OCI-LY3 (cell line): ENCODE results near the gene ZDHHC19.

ENCODE experiments used
- EZH2phosphoT487 ChIP-seq: fragments of 200-600 bp; shearing (Covaris generic); IDR thresholded peaks from 2 replicates; pipeline ENCODE4 v1.6.1; 2018; ENCODE audit warnings: antibody characterized with exemption, mixed run types, low read depth
- TF ChIP-seq, protein P1 (sequence below): fragments of 200-600, 300-600 bp; sonication (generic); IDR thresholded peaks from 2 replicates; pipeline ENCODE4 v1.5.1; 2014; ENCODE audit warnings: antibody characterized with exemption, low read length, low read depth

GRCh38 chr3:196219194-196219969, 8.2 kb upstream of the ZDHHC19 start:
- TF ChIP-seq, protein P1, sequence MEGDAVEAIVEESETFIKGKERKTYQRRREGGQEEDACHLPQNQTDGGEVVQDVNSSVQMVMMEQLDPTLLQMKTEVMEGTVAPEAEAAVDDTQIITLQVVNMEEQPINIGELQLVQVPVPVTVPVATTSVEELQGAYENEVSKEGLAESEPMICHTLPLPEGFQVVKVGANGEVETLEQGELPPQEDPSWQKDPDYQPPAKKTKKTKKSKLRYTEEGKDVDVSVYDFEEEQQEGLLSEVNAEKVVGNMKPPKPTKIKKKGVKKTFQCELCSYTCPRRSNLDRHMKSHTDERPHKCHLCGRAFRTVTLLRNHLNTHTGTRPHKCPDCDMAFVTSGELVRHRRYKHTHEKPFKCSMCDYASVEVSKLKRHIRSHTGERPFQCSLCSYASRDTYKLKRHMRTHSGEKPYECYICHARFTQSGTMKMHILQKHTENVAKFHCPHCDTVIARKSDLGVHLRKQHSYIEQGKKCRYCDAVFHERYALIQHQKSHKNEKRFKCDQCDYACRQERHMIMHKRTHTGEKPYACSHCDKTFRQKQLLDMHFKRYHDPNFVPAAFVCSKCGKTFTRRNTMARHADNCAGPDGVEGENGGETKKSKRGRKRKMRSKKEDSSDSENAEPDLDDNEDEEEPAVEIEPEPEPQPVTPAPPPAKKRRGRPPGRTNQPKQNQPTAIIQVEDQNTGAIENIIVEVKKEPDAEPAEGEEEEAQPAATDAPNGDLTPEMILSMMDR = no peak
- TF ChIP-seq EZH2phosphoT487 = no peak
